Thyroid gland (tissue), 4 donors: ENCODE measurements around the gene ALDH3B2. TPM values are rescaled to one million over a fixed set of nuclear protein-coding genes. Genes with fewer than 3 reads are reported as not detected.
"Not testable (repeated sequence)": the region's sequence is repeated elsewhere in the genome, so short reads cannot be mapped to it uniquely, and the experiment has no call there.

ENCODE experiments used
- DNase-seq, 2 donors: peaks; one replicate each; pipeline ENCODE4 v3.0.0-alpha.2; 2019
- H3K27ac ChIP-seq, 3 donors: fragments of 200-600 bp; sonication (generic); 1 replicate in 2 of 3; 2 replicates in 1 of 3; pipeline ENCODE4 v1.5.1; 2016 to 2019; ENCODE audit warnings: mild to moderate bottlenecking in 1 of 3, moderate library complexity in 1 of 3
- H3K27me3 ChIP-seq: fragments of 200-600 bp; sonication (generic); one replicate; pipeline ENCODE4 v1.5.1; 2019
- H3K36me3 ChIP-seq, 2 donors: fragments of 200-600 bp; sonication (generic); one replicate each; pipeline ENCODE4 v1.5.1; 2016 to 2019
- H3K4me1 ChIP-seq, 2 donors: fragments of 200-600 bp; sonication (generic); one replicate each; pipeline ENCODE4 v1.5.1; 2017 to 2019
- H3K4me3 ChIP-seq, 3 donors: fragments of 200-600 bp; sonication (generic); replicated peaks in 1 of 3; 1 replicate in 2 of 3; 2 replicates in 1 of 3; pipeline ENCODE4 v1.5.1; 2016; ENCODE audit warnings: mild to moderate bottlenecking in 1 of 3
- H3K9me3 ChIP-seq: fragments of 200-600 bp; sonication (generic); one replicate; pipeline ENCODE4 v1.5.1; 2017
- POLR2A ChIP-seq, 2 donors: fragments of 450-650 bp; IDR thresholded peaks; one replicate each; pipeline ENCODE4 v1.6.1; 2017; ENCODE audit warnings: antibody characterized with exemption in 2 of 2, mild to moderate bottlenecking in 2 of 2, moderate library complexity in 1 of 2
- WGBS, 2 donors: methylation state at CpG; one replicate each; pipeline ENCODE4 v1.1.5; 2017; 5-methylcytosine and 5-hydroxymethylcytosine counted together
- intact Hi-C: fragments of 100-400 bp; cut with DNase I; formaldehyde crosslinking; loops from one replicate; pipeline ENCODE4 v1.15.1; 2023
- total RNA-seq, 4 donors: library from RNA; depleted of rRNA; stranded (reverse); fragments of >200 nt; gene quantifications; one replicate each; pipeline ENCODE4 v1.2.3, GENCODE V29; 2016
- TF ChIP-seq, protein P1 (sequence below), 6 experiments: fragments of 200-600 bp in 3 of 6; fragments of 450-650 bp in 3 of 6; sonication (generic) in 3 of 6; IDR thresholded peaks; one replicate each; pipeline ENCODE4 v1.5.1; 2016 to 2019; ENCODE audit warnings: antibody characterized with exemption in 6 of 6, mild to moderate bottlenecking in 2 of 6, inconsistent platforms in 1 of 6, moderate library complexity in 1 of 6

ALDH3B2 gene
- total RNA-seq, 4 donors from 2014 or later, result 1.3 TPM; not detected in 3

DNA sequence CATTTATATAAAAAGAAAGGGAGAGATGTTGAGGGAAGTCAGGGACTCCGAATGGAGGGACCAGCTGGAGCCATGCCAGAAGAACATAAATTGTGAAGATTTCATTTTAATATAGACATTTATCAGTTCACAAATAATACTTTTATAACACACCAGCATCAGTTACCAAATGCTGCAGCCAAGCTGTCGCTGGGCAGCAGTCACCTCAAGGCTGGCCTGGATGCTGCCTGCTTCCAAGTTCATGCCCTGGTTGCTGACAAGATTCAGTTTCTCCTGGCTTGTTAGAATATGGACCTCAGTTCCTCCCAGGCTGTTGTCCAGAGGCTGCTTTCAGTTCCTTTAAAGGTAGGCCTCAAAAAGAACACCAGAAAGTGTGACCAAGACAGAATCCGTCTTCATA is 30.8 kb upstream of the ALDH3B2 start:
- WGBS, 2 donors, result 86 to 93% methylated on average over 3 of the region's 3 CpGs
- Histone ChIP-seq H3K27me3 (no peaks in the 10 kb centered on the region), H3K27ac (no peak overlapping the region), H3K4me3 (no peak overlapping the region), H3K4me1 (no peaks in the 10 kb centered on the region), H3K9me3 (no peaks in the 10 kb centered on the region), H3K36me3 (no peaks in the 10 kb centered on the region)
- intact Hi-C loops, result no loop called here
- TF ChIP-seq, protein P1, sequence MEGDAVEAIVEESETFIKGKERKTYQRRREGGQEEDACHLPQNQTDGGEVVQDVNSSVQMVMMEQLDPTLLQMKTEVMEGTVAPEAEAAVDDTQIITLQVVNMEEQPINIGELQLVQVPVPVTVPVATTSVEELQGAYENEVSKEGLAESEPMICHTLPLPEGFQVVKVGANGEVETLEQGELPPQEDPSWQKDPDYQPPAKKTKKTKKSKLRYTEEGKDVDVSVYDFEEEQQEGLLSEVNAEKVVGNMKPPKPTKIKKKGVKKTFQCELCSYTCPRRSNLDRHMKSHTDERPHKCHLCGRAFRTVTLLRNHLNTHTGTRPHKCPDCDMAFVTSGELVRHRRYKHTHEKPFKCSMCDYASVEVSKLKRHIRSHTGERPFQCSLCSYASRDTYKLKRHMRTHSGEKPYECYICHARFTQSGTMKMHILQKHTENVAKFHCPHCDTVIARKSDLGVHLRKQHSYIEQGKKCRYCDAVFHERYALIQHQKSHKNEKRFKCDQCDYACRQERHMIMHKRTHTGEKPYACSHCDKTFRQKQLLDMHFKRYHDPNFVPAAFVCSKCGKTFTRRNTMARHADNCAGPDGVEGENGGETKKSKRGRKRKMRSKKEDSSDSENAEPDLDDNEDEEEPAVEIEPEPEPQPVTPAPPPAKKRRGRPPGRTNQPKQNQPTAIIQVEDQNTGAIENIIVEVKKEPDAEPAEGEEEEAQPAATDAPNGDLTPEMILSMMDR (IDR thresholded peaks at IDR 0.05), result no peak
- TF ChIP-seq POLR2A (IDR thresholded peaks at IDR 0.05), result no peak
- DNase-seq, result no peak

DNA sequence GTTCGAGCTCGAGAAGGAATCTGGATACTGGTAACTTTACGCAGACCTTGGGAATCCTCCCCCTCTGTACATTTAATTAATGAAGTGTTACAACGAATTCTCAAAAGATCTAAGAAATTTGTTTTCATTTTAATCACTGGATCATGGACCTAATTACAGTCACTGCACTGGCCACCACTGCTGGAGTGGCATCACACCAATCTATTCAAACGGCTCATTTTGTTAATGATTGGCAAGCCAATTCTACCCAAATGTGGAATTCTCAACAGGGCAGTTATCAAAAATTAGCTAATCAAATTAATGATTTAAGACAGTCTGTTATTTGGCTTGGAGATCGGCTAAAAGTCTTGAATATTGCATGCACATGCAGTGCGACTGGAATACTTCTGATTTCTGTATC is 30.1 kb upstream of the ALDH3B2 start:
- intact Hi-C loops, result no loop called here
- no peak overlapping the region for H3K27ac ChIP-seq
- no peaks in the 10 kb centered on the region for H3K27me3 ChIP-seq
- H3K9me3 ChIP-seq, result no peaks in the 10 kb centered on the region
- H3K36me3 ChIP-seq, result no peaks in the 10 kb centered on the region
- TF ChIP-seq, protein P1 (IDR thresholded peaks at IDR 0.05), result no peak
- no peak for TF ChIP-seq POLR2A (IDR thresholded peaks at IDR 0.05)
- DNase-seq, result no peak
- H3K4me3 ChIP-seq, result no peak overlapping the region
- WGBS, 2 donors, result 87 to 89% methylated on average over 7 of the region's 7 CpGs
- no peaks in the 10 kb centered on the region for H3K4me1 ChIP-seq

DNA sequence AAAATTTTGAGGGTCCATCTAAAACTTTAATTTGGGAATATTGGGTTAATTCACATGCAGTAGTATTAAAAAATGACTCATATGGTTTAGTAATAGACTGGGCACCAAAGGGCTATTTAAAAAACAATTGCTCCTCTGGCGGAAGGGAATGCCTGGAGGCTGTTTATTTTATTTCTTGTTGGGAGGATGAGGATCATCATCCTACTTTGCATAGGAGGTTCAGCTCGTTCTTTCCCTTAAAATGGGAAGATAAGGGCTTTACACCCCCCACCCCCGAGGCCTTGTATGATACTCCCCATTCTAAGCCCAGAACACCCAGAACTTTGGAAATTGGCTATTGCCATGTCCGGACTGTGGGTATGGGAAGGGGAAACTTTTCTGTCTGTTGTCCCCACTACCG is 29.3 kb upstream of the ALDH3B2 start:
- H3K9me3 ChIP-seq, H3K4me3 ChIP-seq, H3K36me3 ChIP-seq, H3K27me3 ChIP-seq, intact Hi-C loops, DNase-seq, H3K27ac ChIP-seq, H3K4me1 ChIP-seq: not testable (repeated sequence)
- 68 to 79% methylated on average over 5 of the region's 5 CpGs for WGBS, 2 donors

DNA sequence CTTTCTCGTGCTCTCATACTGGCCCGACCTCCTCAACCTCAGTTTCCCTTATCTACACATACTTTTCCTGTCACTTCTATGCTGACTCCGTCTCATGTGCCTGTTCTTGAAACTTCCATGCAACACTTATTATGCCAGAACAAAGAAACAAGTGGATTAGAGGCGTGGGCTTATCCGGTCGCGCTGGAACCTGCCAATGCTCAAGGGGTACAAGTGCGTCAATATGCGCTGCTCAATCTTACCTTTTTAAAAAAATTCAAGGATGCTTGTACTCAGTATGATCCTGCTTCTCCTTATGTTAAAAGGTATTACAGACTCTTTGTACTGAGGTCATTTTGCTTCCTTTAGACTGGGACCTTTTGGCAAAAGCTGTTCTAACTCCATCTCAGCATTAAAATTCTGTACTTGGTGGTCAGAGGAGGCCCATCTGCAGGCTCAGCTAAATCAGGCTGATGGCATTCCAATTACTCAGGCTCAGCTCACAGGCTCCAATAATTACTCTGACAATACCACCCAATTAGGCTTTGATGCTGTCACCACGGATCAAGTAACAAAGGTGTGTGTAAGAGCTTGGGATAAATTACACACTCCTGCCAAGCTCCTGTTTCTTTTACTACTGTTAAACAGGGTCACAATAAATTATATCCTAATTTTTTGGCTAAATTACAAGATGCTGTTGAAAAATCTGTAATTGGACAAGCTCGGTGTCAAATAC is 26.3 kb upstream of the ALDH3B2 start:
- no peaks in the 10 kb centered on the region for H3K36me3 ChIP-seq
- no peaks in the 10 kb centered on the region for H3K27me3 ChIP-seq
- peak; percentile 5 to 10 for DNase-seq
- H3K27ac ChIP-seq, result no peak overlapping the region
- no peaks in the 10 kb centered on the region for H3K4me1 ChIP-seq
- TF ChIP-seq, protein P1 (IDR thresholded peaks at IDR 0.05), result no peak
- TF ChIP-seq POLR2A (IDR thresholded peaks at IDR 0.05), result no peak
- intact Hi-C loops, result no loop called here
- H3K9me3 ChIP-seq, result no peaks in the 10 kb centered on the region
- 50 to 55% methylated on average over 11 of the region's 11 CpGs for WGBS, 2 donors
- no peak overlapping the region for H3K4me3 ChIP-seq

DNA sequence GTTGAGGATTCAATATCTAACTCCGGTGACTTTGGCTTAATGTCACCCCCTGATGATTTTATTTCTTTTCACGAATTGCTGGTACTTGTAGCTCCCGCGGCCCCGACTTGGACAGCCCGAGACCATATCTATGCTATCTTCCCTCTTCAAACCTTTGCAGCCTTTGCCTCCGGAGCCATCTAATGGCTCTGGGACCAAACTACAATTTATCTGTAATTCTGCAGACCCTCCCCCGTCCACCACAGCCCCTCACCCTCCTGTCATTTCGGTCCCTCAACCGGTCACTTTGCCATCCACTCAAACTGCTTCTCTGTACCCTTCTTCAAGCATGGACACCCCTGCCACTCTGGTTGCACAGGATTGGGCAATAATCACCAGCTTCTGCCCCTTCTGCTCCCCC is 25.7 kb upstream of the ALDH3B2 start:
- TF ChIP-seq POLR2A (IDR thresholded peaks at IDR 0.05), result no peak
- TF ChIP-seq, protein P1 (IDR thresholded peaks at IDR 0.05), result no peak
- DNase-seq, result no peak

More for the DNA sequence above, 25.7 kb upstream of the ALDH3B2 start:
- WGBS, 2 donors, result 39 to 49% methylated on average over 10 of the region's 10 CpGs
- Histone ChIP-seq H3K27ac (no peak overlapping the region), H3K36me3 (no peaks in the 10 kb centered on the region), H3K4me1 (no peaks in the 10 kb centered on the region), H3K9me3 (no peaks in the 10 kb centered on the region), H3K27me3 (no peaks in the 10 kb centered on the region), H3K4me3 (no peak overlapping the region)
- intact Hi-C loops, result no loop called here
